Astrocyte of the spinal cord (primary cell): ENCODE data around the gene CCNA1.

Source experiments
- DNase-seq: peaks from one replicate; pipeline ENCODE4 v3.0.0; 2011; ENCODE audit warnings: low read depth, low spot score
- H3K4me3 ChIP-seq: 2 replicates; pipeline ENCODE4 v1.5.1; 2011; ENCODE audit warnings: low read depth, mild to moderate bottlenecking, low read length, moderate library complexity
- CTCF ChIP-seq: IDR thresholded peaks from 2 replicates; pipeline ENCODE4 v1.5.1; 2012; ENCODE audit warnings: low read depth, mild to moderate bottlenecking, low read length, inconsistent platforms
- in situ Hi-C: cut with HindIII; loops from 2 replicates; pipeline ENCODE4 v1.10.0; 2017; ENCODE audit warnings: low sequenced_read_pairs

CCNA1 gene

GRCh38 chr13:36417331-36417730 lies 15.0 kb upstream of the CCNA1 start:
- in situ Hi-C loops: no loop called here
- no peak for DNase-seq
- TF ChIP-seq CTCF: no peak
- H3K4me3 ChIP-seq: no peak overlapping the region

GRCh38 chr13:36418022-36418805 lies 14.1 kb upstream of the CCNA1 start:
- H3K4me3 ChIP-seq: no peak overlapping the region
- in situ Hi-C loops: no loop called here
- peak; percentile 73 for DNase-seq
- TF ChIP-seq CTCF: no peak

- in situ Hi-C loops: no loop called here
- TF ChIP-seq CTCF: peak; percentile 87
- no peak overlapping the region for H3K4me3 ChIP-seq
- peak; percentile 75 for DNase-seq
Observed at GRCh38 chr13:36420437-36420891, 11.8 kb upstream of the CCNA1 start.

GRCh38 chr13:36421447-36421846 lies 10.8 kb upstream of the CCNA1 start:
- no peak for TF ChIP-seq CTCF
- no peak overlapping the region for H3K4me3 ChIP-seq
- DNase-seq: peak; percentile 49
- in situ Hi-C loops: no loop called here

GRCh38 chr13:36428086-36428485 lies 4.2 kb upstream of the CCNA1 start:
- H3K4me3 ChIP-seq: no peak overlapping the region
- TF ChIP-seq CTCF: no peak
- no peak for DNase-seq
- in situ Hi-C loops: no loop called here

- TF ChIP-seq CTCF: no peak
- no peak for DNase-seq
- H3K4me3 ChIP-seq: peak overlapping the region; percentile 14
- in situ Hi-C loops: no loop called here
Observed at GRCh38 chr13:36430247-36431203, 1.8 kb upstream of the CCNA1 start.
